ENCODE data around the gene C5AR2.

- no peak for TF ChIP-seq EZH2phosphoT487 (IDR thresholded peaks at IDR 0.05; ENCODE audit: borderline replicate concordance, low read depth)
- TF ChIP-seq, protein P1, sequence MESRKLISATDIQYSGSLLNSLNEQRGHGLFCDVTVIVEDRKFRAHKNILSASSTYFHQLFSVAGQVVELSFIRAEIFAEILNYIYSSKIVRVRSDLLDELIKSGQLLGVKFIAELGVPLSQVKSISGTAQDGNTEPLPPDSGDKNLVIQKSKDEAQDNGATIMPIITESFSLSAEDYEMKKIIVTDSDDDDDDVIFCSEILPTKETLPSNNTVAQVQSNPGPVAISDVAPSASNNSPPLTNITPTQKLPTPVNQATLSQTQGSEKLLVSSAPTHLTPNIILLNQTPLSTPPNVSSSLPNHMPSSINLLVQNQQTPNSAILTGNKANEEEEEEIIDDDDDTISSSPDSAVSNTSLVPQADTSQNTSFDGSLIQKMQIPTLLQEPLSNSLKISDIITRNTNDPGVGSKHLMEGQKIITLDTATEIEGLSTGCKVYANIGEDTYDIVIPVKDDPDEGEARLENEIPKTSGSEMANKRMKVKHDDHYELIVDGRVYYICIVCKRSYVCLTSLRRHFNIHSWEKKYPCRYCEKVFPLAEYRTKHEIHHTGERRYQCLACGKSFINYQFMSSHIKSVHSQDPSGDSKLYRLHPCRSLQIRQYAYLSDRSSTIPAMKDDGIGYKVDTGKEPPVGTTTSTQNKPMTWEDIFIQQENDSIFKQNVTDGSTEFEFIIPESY (IDR thresholded peaks at IDR 0.05; ENCODE audit: borderline replicate concordance, low read depth), result no peak
- peak; percentile 71 for TF ChIP-seq ELF1 (IDR thresholded peaks at IDR 0.05)
- TF ChIP-seq NFIC (IDR thresholded peaks at IDR 0.05; ENCODE audit: borderline replicate concordance), result no peak
- TF ChIP-seq, protein P2, sequence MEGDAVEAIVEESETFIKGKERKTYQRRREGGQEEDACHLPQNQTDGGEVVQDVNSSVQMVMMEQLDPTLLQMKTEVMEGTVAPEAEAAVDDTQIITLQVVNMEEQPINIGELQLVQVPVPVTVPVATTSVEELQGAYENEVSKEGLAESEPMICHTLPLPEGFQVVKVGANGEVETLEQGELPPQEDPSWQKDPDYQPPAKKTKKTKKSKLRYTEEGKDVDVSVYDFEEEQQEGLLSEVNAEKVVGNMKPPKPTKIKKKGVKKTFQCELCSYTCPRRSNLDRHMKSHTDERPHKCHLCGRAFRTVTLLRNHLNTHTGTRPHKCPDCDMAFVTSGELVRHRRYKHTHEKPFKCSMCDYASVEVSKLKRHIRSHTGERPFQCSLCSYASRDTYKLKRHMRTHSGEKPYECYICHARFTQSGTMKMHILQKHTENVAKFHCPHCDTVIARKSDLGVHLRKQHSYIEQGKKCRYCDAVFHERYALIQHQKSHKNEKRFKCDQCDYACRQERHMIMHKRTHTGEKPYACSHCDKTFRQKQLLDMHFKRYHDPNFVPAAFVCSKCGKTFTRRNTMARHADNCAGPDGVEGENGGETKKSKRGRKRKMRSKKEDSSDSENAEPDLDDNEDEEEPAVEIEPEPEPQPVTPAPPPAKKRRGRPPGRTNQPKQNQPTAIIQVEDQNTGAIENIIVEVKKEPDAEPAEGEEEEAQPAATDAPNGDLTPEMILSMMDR (IDR thresholded peaks at IDR 0.05), result peak; percentile 94
Observed at GRCh38 chr19:47348819-47349795, 17.1 kb downstream of the C5AR2 start, which contains the start of gene DHX34.

Data from SK-N-SH (cell line).